GM03348 (cell line): Measurements from ENCODE around the gene TM2D1.
"Not testable (repeated sequence)": the region's sequence is repeated elsewhere in the genome, so short reads cannot be mapped to it uniquely, and the experiment has no call there.

Source experiments
- DNase-seq: peaks from one replicate; pipeline ENCODE4 v3.0.0; 2012; ENCODE audit warnings: low spot score

The TM2D1 gene

GRCh38 chr1:61724813-61725694 lies at the start of gene TM2D1:
TSS of gene TM2D1 (minus strand) at chr1:61725141. CDS start at chr1:61725120, 21 bp downstream.
- peak; percentile 93 for DNase-seq

GRCh38 chr1:61770131-61770530 lies 45.2 kb upstream of the TM2D1 start:
- DNase-seq: no peak

- peak; percentile 30 for DNase-seq
Measured at GRCh38 chr1:61757950-61758349, 33.0 kb upstream of the TM2D1 start.

GRCh38 chr1:61756773-61757172 lies 31.8 kb upstream of the TM2D1 start:
- DNase-seq: no peak

GRCh38 chr1:61754545-61754944 lies 29.6 kb upstream of the TM2D1 start:
- DNase-seq: no peak

- DNase-seq: no peak
Measured at GRCh38 chr1:61753998-61754508, 29.1 kb upstream of the TM2D1 start.

- DNase-seq: no peak
Measured at GRCh38 chr1:61752921-61753389, 28.0 kb upstream of the TM2D1 start.

- no peak for DNase-seq
Measured at GRCh38 chr1:61749574-61749973, 24.6 kb upstream of the TM2D1 start.

- DNase-seq: no peak
Measured at GRCh38 chr1:61748566-61748965, 23.6 kb upstream of the TM2D1 start.

- no peak for DNase-seq
Measured at GRCh38 chr1:61746813-61747212, 21.9 kb upstream of the TM2D1 start.

GRCh38 chr1:61743716-61744580 lies 19.0 kb upstream of the TM2D1 start:
- DNase-seq: no peak

GRCh38 chr1:61743431-61743705 lies 18.4 kb upstream of the TM2D1 start:
- DNase-seq: no peak

GRCh38 chr1:61742620-61743430 lies 17.9 kb upstream of the TM2D1 start:
- peak; percentile 91 for DNase-seq

- DNase-seq: peak; percentile 82
Measured at GRCh38 chr1:61741711-61742619, 17.0 kb upstream of the TM2D1 start, which contains the start of gene PATJ. TSS of gene PATJ (plus strand) at chr1:61742480. CDS start at chr1:61762893, 20,413 bp downstream.

GRCh38 chr1:61740751-61741700 lies 16.1 kb upstream of the TM2D1 start:
- no peak for DNase-seq

GRCh38 chr1:61732726-61733125 lies 7.8 kb upstream of the TM2D1 start:
- no peak for DNase-seq

GRCh38 chr1:61730679-61731078 lies 5.7 kb upstream of the TM2D1 start:
- not testable (repeated sequence) for DNase-seq

- no peak for DNase-seq
Measured at GRCh38 chr1:61727544-61727943, 2.6 kb upstream of the TM2D1 start.

GRCh38 chr1:61724506-61724812 lies 482 bp downstream of the TM2D1 start:
- no peak for DNase-seq
